Liver (tissue), 3 donors: ENCODE measurements around the gene MORN4.

Source experiments
- EGR1 ChIP-seq, 2 donors: IDR thresholded peaks; 2 replicates each; pipeline ENCODE4 v1.6.1; 2016 to 2018; ENCODE audit warnings: antibody characterized with exemption in 2 of 2, low read depth in 2 of 2
- FOXA1 ChIP-seq: IDR thresholded peaks from 2 replicates; pipeline ENCODE4 v1.6.1; 2016; ENCODE audit warnings: antibody characterized with exemption
- GABPA ChIP-seq, 2 donors: IDR thresholded peaks in 1 of 2; conservative IDR thresholded peaks in 1 of 2; 2 replicates each; pipeline ENCODE4 v1.6.1; 2016; ENCODE audit warnings: antibody characterized with exemption in 2 of 2, mild to moderate bottlenecking in 1 of 2, moderate library complexity in 1 of 2
- JUND ChIP-seq, 2 donors: IDR thresholded peaks; 2 replicates each; pipeline ENCODE4 v1.6.1; 2016; ENCODE audit warnings: antibody characterized with exemption in 2 of 2
- NR2F2 ChIP-seq: IDR thresholded peaks from 2 replicates; pipeline ENCODE4 v1.6.1; 2016; ENCODE audit warnings: antibody characterized with exemption
- RAD21 ChIP-seq, 2 donors: IDR thresholded peaks; 2 replicates each; pipeline ENCODE4 v1.6.1; 2016; ENCODE audit warnings: antibody characterized with exemption in 2 of 2, mild to moderate bottlenecking in 2 of 2
- RXRA ChIP-seq, 2 donors: IDR thresholded peaks; 2 replicates each; pipeline ENCODE4 v1.6.1; 2017 to 2018; ENCODE audit warnings: antibody characterized with exemption in 2 of 2, mild to moderate bottlenecking in 1 of 2
- TAF1 ChIP-seq: conservative IDR thresholded peaks from 2 replicates; pipeline ENCODE4 v1.6.1; 2016; ENCODE audit warnings: antibody characterized with exemption, mild to moderate bottlenecking
- YY1 ChIP-seq: IDR thresholded peaks from 2 replicates; pipeline ENCODE4 v1.6.1; 2016; ENCODE audit warnings: antibody characterized with exemption, mild to moderate bottlenecking
- TF ChIP-seq, protein P1 (sequence below): fragments of 150-350 bp; IDR thresholded peaks from 2 replicates; pipeline ENCODE4 v1.5.1; 2017; ENCODE audit warnings: improper control_type of control experiment, low read depth, low read length; ENCODE audit not compliant: missing input control
- TF ChIP-seq, protein P2 (sequence below): IDR thresholded peaks from 2 replicates; pipeline ENCODE4 v1.6.1; 2016; ENCODE audit warnings: antibody characterized with exemption, mild to moderate bottlenecking
- TF ChIP-seq, protein P3 (sequence below): IDR thresholded peaks from 2 replicates; pipeline ENCODE4 v1.6.1; 2016; ENCODE audit warnings: antibody characterized with exemption
- donor health status: healthy.
- donor health status: healthy.

DNA sequence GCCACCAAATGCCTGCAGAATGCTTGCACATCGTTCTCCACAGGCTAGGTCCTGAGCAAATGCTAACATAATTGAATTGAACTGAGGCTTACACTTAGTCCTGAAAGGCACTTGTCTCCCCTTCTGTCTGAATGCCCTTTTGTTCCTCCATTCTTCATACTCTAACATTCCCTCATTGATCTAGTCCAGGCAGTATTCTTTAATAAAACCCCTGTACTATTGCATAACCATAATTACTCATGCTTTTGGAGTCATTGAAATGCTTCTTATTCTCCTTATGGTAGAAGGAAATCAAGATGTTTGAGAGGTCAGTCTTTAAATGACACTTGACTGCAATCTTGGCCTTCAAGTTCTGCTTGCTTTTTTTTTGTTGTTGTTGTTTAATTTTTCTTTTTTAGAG is 14.3 kb upstream of the MORN4 start:
- TF ChIP-seq RXRA (IDR thresholded peaks at IDR 0.05): no peak
- TF ChIP-seq, protein P1, sequence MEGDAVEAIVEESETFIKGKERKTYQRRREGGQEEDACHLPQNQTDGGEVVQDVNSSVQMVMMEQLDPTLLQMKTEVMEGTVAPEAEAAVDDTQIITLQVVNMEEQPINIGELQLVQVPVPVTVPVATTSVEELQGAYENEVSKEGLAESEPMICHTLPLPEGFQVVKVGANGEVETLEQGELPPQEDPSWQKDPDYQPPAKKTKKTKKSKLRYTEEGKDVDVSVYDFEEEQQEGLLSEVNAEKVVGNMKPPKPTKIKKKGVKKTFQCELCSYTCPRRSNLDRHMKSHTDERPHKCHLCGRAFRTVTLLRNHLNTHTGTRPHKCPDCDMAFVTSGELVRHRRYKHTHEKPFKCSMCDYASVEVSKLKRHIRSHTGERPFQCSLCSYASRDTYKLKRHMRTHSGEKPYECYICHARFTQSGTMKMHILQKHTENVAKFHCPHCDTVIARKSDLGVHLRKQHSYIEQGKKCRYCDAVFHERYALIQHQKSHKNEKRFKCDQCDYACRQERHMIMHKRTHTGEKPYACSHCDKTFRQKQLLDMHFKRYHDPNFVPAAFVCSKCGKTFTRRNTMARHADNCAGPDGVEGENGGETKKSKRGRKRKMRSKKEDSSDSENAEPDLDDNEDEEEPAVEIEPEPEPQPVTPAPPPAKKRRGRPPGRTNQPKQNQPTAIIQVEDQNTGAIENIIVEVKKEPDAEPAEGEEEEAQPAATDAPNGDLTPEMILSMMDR: no peak
- TF ChIP-seq YY1: no peak
- TF ChIP-seq TAF1: no peak
- TF ChIP-seq GABPA (IDR thresholded peaks at IDR 0.05 in 1 of 2, conservative IDR thresholded peaks at IDR 0.05 in 1 of 2): no peak
- no peak for TF ChIP-seq NR2F2
- TF ChIP-seq RAD21 (IDR thresholded peaks at IDR 0.05): no peak
- TF ChIP-seq, protein P2, sequence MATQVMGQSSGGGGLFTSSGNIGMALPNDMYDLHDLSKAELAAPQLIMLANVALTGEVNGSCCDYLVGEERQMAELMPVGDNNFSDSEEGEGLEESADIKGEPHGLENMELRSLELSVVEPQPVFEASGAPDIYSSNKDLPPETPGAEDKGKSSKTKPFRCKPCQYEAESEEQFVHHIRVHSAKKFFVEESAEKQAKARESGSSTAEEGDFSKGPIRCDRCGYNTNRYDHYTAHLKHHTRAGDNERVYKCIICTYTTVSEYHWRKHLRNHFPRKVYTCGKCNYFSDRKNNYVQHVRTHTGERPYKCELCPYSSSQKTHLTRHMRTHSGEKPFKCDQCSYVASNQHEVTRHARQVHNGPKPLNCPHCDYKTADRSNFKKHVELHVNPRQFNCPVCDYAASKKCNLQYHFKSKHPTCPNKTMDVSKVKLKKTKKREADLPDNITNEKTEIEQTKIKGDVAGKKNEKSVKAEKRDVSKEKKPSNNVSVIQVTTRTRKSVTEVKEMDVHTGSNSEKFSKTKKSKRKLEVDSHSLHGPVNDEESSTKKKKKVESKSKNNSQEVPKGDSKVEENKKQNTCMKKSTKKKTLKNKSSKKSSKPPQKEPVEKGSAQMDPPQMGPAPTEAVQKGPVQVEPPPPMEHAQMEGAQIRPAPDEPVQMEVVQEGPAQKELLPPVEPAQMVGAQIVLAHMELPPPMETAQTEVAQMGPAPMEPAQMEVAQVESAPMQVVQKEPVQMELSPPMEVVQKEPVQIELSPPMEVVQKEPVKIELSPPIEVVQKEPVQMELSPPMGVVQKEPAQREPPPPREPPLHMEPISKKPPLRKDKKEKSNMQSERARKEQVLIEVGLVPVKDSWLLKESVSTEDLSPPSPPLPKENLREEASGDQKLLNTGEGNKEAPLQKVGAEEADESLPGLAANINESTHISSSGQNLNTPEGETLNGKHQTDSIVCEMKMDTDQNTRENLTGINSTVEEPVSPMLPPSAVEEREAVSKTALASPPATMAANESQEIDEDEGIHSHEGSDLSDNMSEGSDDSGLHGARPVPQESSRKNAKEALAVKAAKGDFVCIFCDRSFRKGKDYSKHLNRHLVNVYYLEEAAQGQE: no peak
- TF ChIP-seq FOXA1: no peak
- TF ChIP-seq, protein P3, sequence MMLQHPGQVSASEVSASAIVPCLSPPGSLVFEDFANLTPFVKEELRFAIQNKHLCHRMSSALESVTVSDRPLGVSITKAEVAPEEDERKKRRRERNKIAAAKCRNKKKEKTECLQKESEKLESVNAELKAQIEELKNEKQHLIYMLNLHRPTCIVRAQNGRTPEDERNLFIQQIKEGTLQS: no peak
- no peak for TF ChIP-seq JUND (IDR thresholded peaks at IDR 0.05)
- no peak for TF ChIP-seq EGR1 (IDR thresholded peaks at IDR 0.05; ENCODE audit: low read depth in 2 of 2)
